ENCODE measurements around the gene TMEM233.

DNA sequence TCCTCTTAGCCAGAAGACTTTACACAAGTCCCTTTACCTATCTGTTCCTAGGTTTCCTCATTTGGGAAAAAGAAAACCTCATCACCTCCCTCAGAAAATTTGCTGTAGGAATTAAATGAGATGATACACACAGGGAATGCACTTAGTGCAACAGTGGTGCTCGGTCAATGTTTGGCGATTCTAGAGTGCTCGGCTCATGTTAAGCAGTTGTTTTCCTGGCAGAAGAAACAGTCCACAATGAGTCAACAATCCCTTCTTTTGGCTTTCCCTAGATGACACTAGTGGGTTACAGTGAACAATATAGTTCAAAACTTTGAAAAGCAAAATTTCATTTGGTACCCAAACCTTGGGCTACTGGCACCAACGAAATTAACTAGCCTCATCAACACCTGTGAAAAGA lies 3.9 kb upstream of the TMEM233 start:
- TF ChIP-seq, protein P1, sequence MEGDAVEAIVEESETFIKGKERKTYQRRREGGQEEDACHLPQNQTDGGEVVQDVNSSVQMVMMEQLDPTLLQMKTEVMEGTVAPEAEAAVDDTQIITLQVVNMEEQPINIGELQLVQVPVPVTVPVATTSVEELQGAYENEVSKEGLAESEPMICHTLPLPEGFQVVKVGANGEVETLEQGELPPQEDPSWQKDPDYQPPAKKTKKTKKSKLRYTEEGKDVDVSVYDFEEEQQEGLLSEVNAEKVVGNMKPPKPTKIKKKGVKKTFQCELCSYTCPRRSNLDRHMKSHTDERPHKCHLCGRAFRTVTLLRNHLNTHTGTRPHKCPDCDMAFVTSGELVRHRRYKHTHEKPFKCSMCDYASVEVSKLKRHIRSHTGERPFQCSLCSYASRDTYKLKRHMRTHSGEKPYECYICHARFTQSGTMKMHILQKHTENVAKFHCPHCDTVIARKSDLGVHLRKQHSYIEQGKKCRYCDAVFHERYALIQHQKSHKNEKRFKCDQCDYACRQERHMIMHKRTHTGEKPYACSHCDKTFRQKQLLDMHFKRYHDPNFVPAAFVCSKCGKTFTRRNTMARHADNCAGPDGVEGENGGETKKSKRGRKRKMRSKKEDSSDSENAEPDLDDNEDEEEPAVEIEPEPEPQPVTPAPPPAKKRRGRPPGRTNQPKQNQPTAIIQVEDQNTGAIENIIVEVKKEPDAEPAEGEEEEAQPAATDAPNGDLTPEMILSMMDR (IDR thresholded peaks at IDR 0.05; ENCODE audit: poor library complexity, severe bottlenecking): no peak
- TF ChIP-seq EP300 (conservative IDR thresholded peaks at IDR 0.05; ENCODE audit: poor library complexity, severe bottlenecking) (no peak), TAF1 (IDR thresholded peaks at IDR 0.05; ENCODE audit: low read depth) (no peak)
- TF ChIP-seq, protein P2, sequence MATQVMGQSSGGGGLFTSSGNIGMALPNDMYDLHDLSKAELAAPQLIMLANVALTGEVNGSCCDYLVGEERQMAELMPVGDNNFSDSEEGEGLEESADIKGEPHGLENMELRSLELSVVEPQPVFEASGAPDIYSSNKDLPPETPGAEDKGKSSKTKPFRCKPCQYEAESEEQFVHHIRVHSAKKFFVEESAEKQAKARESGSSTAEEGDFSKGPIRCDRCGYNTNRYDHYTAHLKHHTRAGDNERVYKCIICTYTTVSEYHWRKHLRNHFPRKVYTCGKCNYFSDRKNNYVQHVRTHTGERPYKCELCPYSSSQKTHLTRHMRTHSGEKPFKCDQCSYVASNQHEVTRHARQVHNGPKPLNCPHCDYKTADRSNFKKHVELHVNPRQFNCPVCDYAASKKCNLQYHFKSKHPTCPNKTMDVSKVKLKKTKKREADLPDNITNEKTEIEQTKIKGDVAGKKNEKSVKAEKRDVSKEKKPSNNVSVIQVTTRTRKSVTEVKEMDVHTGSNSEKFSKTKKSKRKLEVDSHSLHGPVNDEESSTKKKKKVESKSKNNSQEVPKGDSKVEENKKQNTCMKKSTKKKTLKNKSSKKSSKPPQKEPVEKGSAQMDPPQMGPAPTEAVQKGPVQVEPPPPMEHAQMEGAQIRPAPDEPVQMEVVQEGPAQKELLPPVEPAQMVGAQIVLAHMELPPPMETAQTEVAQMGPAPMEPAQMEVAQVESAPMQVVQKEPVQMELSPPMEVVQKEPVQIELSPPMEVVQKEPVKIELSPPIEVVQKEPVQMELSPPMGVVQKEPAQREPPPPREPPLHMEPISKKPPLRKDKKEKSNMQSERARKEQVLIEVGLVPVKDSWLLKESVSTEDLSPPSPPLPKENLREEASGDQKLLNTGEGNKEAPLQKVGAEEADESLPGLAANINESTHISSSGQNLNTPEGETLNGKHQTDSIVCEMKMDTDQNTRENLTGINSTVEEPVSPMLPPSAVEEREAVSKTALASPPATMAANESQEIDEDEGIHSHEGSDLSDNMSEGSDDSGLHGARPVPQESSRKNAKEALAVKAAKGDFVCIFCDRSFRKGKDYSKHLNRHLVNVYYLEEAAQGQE (IDR thresholded peaks at IDR 0.05; ENCODE audit: borderline replicate concordance): no peak
